Lower leg skin (tissue), 4 donors: ENCODE measurements around the gene IFRD2. TPM values are rescaled to one million over a fixed set of nuclear protein-coding genes. Genes with fewer than 3 reads are reported as not detected.

Experiments
- DNase-seq, 2 donors: peaks; one replicate each; pipeline ENCODE4 v3.0.0-alpha.2; 2019; ENCODE audit warnings: low spot score in 2 of 2
- H3K4me3 ChIP-seq: fragments of 200-600 bp; sonication (generic); 2 replicates; pipeline ENCODE4 v1.5.1; 2017; ENCODE audit warnings: mild to moderate bottlenecking, low read depth; ENCODE audit not compliant: poor library complexity, severe bottlenecking
- POLR2A ChIP-seq, 2 donors: fragments of 450-650 bp; IDR thresholded peaks; one replicate each; pipeline ENCODE4 v1.6.1; 2016 to 2017; ENCODE audit warnings: antibody characterized with exemption in 2 of 2, mild to moderate bottlenecking in 1 of 2, moderate library complexity in 1 of 2
- WGBS, 2 donors: methylation state at CpG; one replicate each; pipeline ENCODE4 v1.1.5; 2018; 5-methylcytosine and 5-hydroxymethylcytosine counted together
- intact Hi-C: fragments of 100-400 bp; cut with DNase I; formaldehyde crosslinking; loops from one replicate; pipeline ENCODE4 v1.15.0; 2023; ENCODE audit warnings: low total_unique reads
- total RNA-seq, 4 donors: library from RNA; depleted of rRNA; stranded (reverse); fragments of >200 nt; gene quantifications; one replicate each; pipeline ENCODE4 v1.1.0, GENCODE V29; 2016
- TF ChIP-seq, protein P1 (sequence below), 3 donors: fragments of 450-650 bp; IDR thresholded peaks; one replicate each; pipeline ENCODE4 v1.5.1; 2016; ENCODE audit warnings: antibody characterized with exemption in 3 of 3, mild to moderate bottlenecking in 3 of 3, moderate library complexity in 2 of 3

Gene IFRD2
- total RNA-seq, 4 donors from 2014 or later: 32.9 to 69.0 (median 39.8) TPM

DNA sequence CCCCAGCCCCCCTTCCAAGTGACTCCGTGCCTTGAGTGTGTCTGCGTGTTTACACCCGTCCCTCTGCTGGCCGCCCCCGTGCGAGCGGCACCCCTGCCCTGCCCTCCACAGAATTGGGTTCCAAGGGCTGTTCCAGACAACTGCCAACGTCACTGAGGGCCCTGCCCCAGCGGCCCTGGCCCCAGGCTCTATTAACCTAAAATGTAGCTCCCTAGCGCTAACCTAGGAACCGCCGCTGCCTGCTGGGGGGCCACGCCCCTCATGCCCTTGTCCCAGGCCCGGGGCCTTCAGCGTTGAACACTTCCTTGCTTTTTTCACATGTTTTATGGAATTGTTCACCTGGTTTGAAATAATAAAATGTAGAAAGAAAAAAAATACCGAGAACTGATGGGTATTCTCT lies 33.2 kb downstream of the IFRD2 start:
- peak in 1 of 2 donors; percentile 87 for DNase-seq
- H3K4me3 ChIP-seq: no peak overlapping the region
- WGBS, 2 donors: 39 to 45% methylated on average over 16 of the region's 16 CpGs
- TF ChIP-seq POLR2A (IDR thresholded peaks at IDR 0.05): no peak
- TF ChIP-seq, protein P1, sequence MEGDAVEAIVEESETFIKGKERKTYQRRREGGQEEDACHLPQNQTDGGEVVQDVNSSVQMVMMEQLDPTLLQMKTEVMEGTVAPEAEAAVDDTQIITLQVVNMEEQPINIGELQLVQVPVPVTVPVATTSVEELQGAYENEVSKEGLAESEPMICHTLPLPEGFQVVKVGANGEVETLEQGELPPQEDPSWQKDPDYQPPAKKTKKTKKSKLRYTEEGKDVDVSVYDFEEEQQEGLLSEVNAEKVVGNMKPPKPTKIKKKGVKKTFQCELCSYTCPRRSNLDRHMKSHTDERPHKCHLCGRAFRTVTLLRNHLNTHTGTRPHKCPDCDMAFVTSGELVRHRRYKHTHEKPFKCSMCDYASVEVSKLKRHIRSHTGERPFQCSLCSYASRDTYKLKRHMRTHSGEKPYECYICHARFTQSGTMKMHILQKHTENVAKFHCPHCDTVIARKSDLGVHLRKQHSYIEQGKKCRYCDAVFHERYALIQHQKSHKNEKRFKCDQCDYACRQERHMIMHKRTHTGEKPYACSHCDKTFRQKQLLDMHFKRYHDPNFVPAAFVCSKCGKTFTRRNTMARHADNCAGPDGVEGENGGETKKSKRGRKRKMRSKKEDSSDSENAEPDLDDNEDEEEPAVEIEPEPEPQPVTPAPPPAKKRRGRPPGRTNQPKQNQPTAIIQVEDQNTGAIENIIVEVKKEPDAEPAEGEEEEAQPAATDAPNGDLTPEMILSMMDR (IDR thresholded peaks at IDR 0.05): no peak
- intact Hi-C loops: no loop called here

DNA sequence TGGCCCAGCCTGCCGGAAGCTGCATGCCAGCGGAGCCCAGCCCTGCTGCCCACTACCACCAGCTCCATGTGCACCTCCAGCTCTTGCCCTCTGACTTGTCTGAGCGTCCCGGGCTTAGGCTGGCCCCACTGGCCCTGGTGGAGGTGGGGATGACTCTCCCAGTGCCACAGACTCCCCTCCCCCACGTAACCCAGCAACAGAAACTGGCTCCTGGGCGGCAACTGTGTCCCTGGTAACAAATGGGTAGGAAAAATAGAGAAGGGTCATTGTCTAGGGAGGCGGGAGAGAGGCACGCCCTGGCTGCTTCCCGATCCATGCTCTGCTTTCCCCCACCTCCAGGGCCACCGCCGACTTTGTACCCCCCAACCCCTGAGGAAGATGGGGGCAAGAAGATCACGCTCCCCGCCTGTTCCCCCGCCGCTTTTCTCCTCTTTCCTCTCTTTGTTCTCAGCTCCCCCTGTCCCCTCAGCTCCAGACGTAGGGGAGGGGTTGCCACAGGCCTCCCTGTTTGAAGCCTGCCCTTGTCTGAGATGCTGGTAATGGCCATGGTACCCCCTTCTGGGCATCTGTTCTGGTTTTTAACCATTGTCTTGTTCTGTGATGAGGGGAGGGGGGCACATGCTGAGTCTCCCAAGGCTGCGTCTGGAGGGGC lies 34.1 kb downstream of the IFRD2 start:
- DNase-seq: no peak
- 80 to 85% methylated on average over 16 to 17 of the region's 17 CpGs for WGBS, 2 donors
- TF ChIP-seq, protein P1 (IDR thresholded peaks at IDR 0.05): no peak
- no peak for TF ChIP-seq POLR2A (IDR thresholded peaks at IDR 0.05)
- no peak overlapping the region for H3K4me3 ChIP-seq
- intact Hi-C loops: no loop called here

DNA sequence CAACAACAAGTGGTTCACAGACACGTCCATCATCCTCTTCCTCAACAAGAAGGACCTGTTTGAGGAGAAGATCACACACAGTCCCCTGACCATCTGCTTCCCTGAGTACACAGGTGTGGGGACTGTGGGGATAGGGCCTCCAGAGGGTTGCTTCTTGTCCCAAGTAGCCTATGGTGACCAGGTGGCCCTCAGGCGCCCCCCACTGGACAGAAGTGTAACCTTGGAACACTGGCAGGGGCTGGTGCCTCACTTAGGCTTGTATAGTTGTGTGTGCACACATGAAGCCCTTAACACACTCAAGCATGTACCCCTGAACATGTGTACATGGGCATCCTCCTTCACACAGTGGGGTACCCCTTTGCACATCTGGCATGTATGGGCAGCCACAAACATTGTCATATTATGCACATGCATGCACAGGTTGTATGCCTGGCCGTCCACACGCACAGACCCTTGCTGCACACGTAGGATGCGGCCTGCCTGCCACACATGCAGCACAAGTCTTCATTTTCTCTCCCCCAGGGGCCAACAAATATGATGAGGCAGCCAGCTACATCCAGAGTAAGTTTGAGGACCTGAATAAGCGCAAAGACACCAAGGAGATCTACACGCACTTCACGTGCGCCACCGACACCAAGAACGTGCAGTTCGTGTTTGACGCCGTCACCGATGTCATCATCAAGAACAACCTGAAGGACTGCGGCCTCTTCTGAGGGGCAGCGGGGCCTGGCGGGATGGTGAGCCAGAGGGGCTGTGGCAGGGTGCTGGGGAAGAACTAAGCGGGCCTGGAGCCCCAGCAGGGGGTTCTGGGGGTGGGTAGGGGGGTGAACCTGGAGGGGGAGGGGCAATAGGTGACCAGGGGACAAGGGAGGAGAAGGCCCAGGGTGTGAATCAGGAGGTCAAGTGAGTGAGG lies 35.0 kb downstream of the IFRD2 start:
- intact Hi-C loops: no loop called here
- no peak for TF ChIP-seq POLR2A (IDR thresholded peaks at IDR 0.05)
- no peak for DNase-seq
- no peak overlapping the region for H3K4me3 ChIP-seq
- WGBS, 2 donors: 84 to 91% methylated on average over 20 of the region's 20 CpGs

DNA sequence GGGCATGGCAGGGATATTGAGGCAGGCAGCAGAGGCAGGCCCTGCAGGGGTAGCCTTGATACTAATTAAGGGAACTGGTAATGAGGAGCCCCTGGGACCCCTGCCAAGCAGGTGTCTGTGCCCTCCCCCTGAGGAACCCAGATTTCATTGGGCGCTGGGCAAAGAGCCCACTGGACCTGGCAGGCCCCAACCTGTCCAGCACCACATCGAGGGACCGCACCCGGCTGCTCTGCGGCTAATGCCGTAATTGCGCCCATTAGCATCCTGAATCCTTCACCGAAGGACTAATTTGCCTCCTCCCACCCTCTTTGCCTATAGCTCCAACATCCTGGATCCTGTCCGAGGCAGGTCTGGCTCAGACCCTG lies 37.0 kb downstream of the IFRD2 start:
- WGBS, 2 donors: 36 to 46% methylated on average over 9 of the region's 9 CpGs
- TF ChIP-seq, protein P1 (IDR thresholded peaks at IDR 0.05): no peak
- TF ChIP-seq POLR2A (IDR thresholded peaks at IDR 0.05): no peak
- H3K4me3 ChIP-seq: no peak overlapping the region
- DNase-seq: no peak
- intact Hi-C loops: no loop called here

DNA sequence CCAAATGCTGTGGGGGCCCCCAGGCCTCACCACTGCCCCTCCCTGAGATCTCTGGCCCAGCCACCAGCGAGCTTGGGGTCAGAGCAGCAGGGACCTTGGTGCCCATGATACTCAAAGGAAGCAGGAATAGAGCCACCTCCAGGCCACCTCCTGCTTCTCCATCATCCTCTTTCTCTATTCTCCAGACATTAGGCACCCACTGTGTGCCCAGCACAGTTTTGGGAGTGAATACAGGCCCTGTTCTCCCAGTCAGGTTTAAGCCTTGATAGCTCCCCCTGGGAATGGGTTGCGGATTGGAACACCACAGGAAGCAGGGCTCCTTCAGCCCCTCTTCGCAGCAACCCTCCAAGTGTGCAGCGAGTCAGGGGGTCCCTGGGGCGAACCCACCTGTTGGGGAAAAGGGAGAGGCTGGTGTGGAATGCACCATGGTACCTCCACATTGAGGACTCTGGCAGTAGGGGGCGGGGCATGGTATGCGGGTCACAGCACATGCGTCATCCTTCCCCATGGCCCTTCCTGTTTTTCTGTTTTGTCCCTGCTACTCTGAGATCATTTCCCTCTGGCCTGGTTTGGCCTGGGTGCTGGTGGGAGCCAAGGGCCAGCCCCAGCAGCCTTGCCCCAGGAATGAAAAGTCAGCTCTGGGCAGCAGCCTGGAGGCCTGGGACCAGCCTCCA lies 37.5 kb downstream of the IFRD2 start:
- intact Hi-C loops: no loop called here
- DNase-seq: peak; percentile 72 to 95
- TF ChIP-seq POLR2A (IDR thresholded peaks at IDR 0.05): no peak
- TF ChIP-seq, protein P1 (IDR thresholded peaks at IDR 0.05): no peak
- H3K4me3 ChIP-seq: no peak overlapping the region
- WGBS, 2 donors: 63 to 68% methylated on average over 8 of the region's 8 CpGs

DNA sequence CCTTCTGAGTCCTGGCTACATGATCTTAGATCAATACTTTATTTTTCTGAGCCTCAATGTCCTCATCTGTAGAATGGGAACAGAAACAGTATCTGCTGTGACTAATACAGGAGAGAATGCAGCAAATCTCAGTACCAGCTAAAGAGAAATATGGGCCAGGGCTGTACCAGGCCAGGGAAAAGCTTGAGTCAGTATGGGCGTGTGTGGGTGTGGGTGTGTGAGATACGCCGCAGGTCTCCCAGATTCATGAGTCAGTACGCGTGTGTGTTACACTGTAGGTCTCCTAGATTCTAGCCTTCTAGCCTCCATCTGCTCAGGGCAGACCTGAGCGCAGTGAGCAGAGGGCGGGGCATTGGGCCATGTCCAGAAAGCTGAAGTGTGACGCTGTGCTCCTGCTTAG lies 41.0 kb downstream of the IFRD2 start:
- H3K4me3 ChIP-seq: no peak overlapping the region
- DNase-seq: peak in 1 of 2 donors; percentile 48
- 28 to 64% methylated on average over 7 to 8 of the region's 8 CpGs for WGBS, 2 donors
- intact Hi-C loops: no loop called here
- TF ChIP-seq POLR2A (IDR thresholded peaks at IDR 0.05): no peak
- TF ChIP-seq, protein P1 (IDR thresholded peaks at IDR 0.05): no peak
